AG10803 (cell line): ENCODE results near the gene DVL3.
A peak's percentile ranks its signal among the peaks of the same experiment; 100 is the strongest.

Experiments used
- DNase-seq: peaks from one replicate; pipeline ENCODE4 v3.0.0; 2010; ENCODE audit warnings: low read depth
- H3K4me3 ChIP-seq: 2 replicates; pipeline ENCODE4 v1.5.1; 2011; ENCODE audit warnings: mild to moderate bottlenecking, low read length, control low read depth
- TF ChIP-seq, protein P1 (sequence below): conservative IDR thresholded peaks from 2 replicates; pipeline ENCODE4 v1.5.1; 2011; ENCODE audit warnings: mild to moderate bottlenecking, low read length, control low read depth, inconsistent platforms

DVL3 gene

GRCh38 chr3:184209146-184209923 is 54.2 kb downstream of the DVL3 start:
- DNase-seq, result no peak
- TF ChIP-seq, protein P1, sequence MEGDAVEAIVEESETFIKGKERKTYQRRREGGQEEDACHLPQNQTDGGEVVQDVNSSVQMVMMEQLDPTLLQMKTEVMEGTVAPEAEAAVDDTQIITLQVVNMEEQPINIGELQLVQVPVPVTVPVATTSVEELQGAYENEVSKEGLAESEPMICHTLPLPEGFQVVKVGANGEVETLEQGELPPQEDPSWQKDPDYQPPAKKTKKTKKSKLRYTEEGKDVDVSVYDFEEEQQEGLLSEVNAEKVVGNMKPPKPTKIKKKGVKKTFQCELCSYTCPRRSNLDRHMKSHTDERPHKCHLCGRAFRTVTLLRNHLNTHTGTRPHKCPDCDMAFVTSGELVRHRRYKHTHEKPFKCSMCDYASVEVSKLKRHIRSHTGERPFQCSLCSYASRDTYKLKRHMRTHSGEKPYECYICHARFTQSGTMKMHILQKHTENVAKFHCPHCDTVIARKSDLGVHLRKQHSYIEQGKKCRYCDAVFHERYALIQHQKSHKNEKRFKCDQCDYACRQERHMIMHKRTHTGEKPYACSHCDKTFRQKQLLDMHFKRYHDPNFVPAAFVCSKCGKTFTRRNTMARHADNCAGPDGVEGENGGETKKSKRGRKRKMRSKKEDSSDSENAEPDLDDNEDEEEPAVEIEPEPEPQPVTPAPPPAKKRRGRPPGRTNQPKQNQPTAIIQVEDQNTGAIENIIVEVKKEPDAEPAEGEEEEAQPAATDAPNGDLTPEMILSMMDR, result no peak
- no peak overlapping the region for H3K4me3 ChIP-seq

GRCh38 chr3:184211297-184211696 is 56.1 kb downstream of the DVL3 start:
- H3K4me3 ChIP-seq, result no peak overlapping the region
- no peak for DNase-seq
- TF ChIP-seq, protein P1, result no peak

- H3K4me3 ChIP-seq, result no peak overlapping the region
- DNase-seq, result no peak
- TF ChIP-seq, protein P1, result no peak
Measured at GRCh38 chr3:184211718-184212117, 56.5 kb downstream of the DVL3 start.

GRCh38 chr3:184218814-184219213 is 63.6 kb downstream of the DVL3 start:
- no peak for DNase-seq
- TF ChIP-seq, protein P1, result no peak
- H3K4me3 ChIP-seq, result no peak overlapping the region

DNA sequence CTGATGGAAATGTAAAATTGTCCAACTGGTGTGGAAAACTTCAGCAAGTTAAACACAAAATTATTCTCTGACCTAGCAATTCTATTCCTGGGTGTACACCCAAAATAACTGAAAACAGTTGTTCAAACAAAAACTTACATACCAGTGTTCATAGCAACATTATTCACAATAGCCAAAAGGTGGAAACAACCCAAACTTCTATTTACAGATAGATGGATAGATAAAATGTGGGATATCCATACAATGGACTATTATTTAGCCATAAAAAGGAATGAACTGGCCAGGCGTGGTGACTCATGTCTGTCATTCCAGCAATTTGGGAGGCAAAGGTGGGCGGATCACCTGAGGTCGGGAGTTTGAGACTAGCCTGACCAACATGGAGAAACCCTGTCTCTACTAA is 67.3 kb downstream of the DVL3 start:
- TF ChIP-seq, protein P1, result no peak
- H3K4me3 ChIP-seq, result no peak overlapping the region
- DNase-seq, result peak; percentile 3
